Stimulated activated CD8-positive, alpha-beta memory T cell treated with anti-CD3 and anti-CD28 coated beads, Interleukin-12 subunit alpha, Interleukin-12 subunit beta, amount 100 ng/mL, for 24 hours (primary cell): ENCODE data around the gene PRH1.

ENCODE experiments used
- DNase-seq: peaks from one replicate; pipeline ENCODE4 v3.0.0-alpha.2; 2020; ENCODE audit errors: extremely low read depth

The PRH1 gene

GRCh38 chr12:10884086-10884725 is at the start of gene PRH1:
TSS of gene PRH1 (minus strand) at chr12:10884255. CDS start at chr12:10884217, 38 bp downstream.
- DNase-seq: no peak

- DNase-seq: no peak
Measured at GRCh38 chr12:10928746-10929286, 44.8 kb upstream of the PRH1 start, which contains the start of gene PRH2. TSS of gene PRH2 (plus strand) at chr12:10929236. CDS start at chr12:10929274, 38 bp downstream.

GRCh38 chr12:10926269-10926668 is 42.2 kb upstream of the PRH1 start:
- DNase-seq: no peak

GRCh38 chr12:10919809-10920208 is 35.8 kb upstream of the PRH1 start:
- DNase-seq: no peak

- no peak for DNase-seq
Measured at GRCh38 chr12:10910380-10910779, 26.3 kb upstream of the PRH1 start.

- no peak for DNase-seq
Measured at GRCh38 chr12:10909462-10909861, 25.4 kb upstream of the PRH1 start, which contains the start of gene TAS2R13. TSS of gene TAS2R13 (minus strand) at chr12:10909562. CDS start at chr12:10909298, 264 bp downstream.

GRCh38 chr12:10904686-10905085 is 20.6 kb upstream of the PRH1 start:
- no peak for DNase-seq

GRCh38 chr12:10901427-10901826 is 17.4 kb upstream of the PRH1 start:
- no peak for DNase-seq

- no peak for DNase-seq
Measured at GRCh38 chr12:10900972-10901371, 16.9 kb upstream of the PRH1 start.

- no peak for DNase-seq
Measured at GRCh38 chr12:10900530-10900929, 16.5 kb upstream of the PRH1 start.

GRCh38 chr12:10896854-10897253 is 12.8 kb upstream of the PRH1 start:
- no peak for DNase-seq

- no peak for DNase-seq
Measured at GRCh38 chr12:10891937-10892336, 7.9 kb upstream of the PRH1 start.

GRCh38 chr12:10889226-10889625 is 5.2 kb upstream of the PRH1 start:
- no peak for DNase-seq

- DNase-seq: no peak
Measured at GRCh38 chr12:10873378-10873777, 10.7 kb downstream of the PRH1 start.

GRCh38 chr12:10867381-10867780 is 16.7 kb downstream of the PRH1 start:
- DNase-seq: no peak

GRCh38 chr12:10863512-10864218 is 20.4 kb downstream of the PRH1 start:
- no peak for DNase-seq

GRCh38 chr12:10861366-10861765 is 22.7 kb downstream of the PRH1 start:
- no peak for DNase-seq

GRCh38 chr12:10855807-10856206 is 28.2 kb downstream of the PRH1 start:
- DNase-seq: no peak

GRCh38 chr12:10853776-10854175 is 30.3 kb downstream of the PRH1 start:
- DNase-seq: no peak

- DNase-seq: no peak
Measured at GRCh38 chr12:10851243-10851858, 32.7 kb downstream of the PRH1 start.

GRCh38 chr12:10849425-10849878 is 34.6 kb downstream of the PRH1 start, which contains the start of gene PRR4:
TSS of gene PRR4 (minus strand) at chr12:10849475. CDS start at chr12:10849437, 38 bp downstream.
- DNase-seq: no peak

- DNase-seq: no peak
Measured at GRCh38 chr12:10847744-10848143, 36.3 kb downstream of the PRH1 start.
